IMR-90 (cell line): ENCODE results near the gene VEGFC. TPM values are rescaled to one million over a fixed set of nuclear protein-coding genes. Genes with fewer than 3 reads are reported as not detected.
A peak's percentile ranks its signal among the peaks of the same experiment; 100 is the strongest.

Source experiments
- ATAC-seq: fragments of 200-7000 bp; cut with Tn5 transposase; 2 replicates; pipeline ENCODE4 v1.9.1; 2020; ENCODE audit warnings: low read depth, mild to moderate bottlenecking, moderate library complexity
- BruUV-seq: library from RNA; stranded (reverse); fragments of 400-500 nt; replicated peaks from 2 replicates; lab custom pipeline; 2021; lab: Mats Ljungman, UMichigan
- CTCF ChIA-PET: fragments of 300-600 bp; formaldehyde crosslinking; extraction: SDS; loops from one replicate; lab custom pipeline; 2021; ENCODE audit warnings: antibody characterized with exemption; lab: Yijun Ruan, JAX
- POLR2A ChIA-PET: fragments of 300-600 bp; sonication (Branson Sonifier 250); formaldehyde crosslinking; loops from one replicate; lab custom pipeline; 2022; ENCODE audit warnings: antibody characterized with exemption; ENCODE audit not compliant: unreplicated experiment; lab: Charles Lee
- DNase-seq: peaks from one replicate; pipeline ENCODE4 v3.0.0; 2013
- H2AFZ ChIP-seq: replicated peaks from 2 replicates; pipeline ENCODE3; 2013; ENCODE audit warnings: low read length, mild to moderate bottlenecking; ENCODE audit not compliant: poor library complexity
- H2AK5ac ChIP-seq: 2 replicates; pipeline ENCODE4 v1.6.1; 2013; ENCODE audit warnings: low read depth, low read length, inconsistent platforms
- H2AK9ac ChIP-seq: replicated peaks from 2 replicates; pipeline ENCODE3; 2013; ENCODE audit warnings: mild to moderate bottlenecking, low read depth, low read length, moderate library complexity; ENCODE audit not compliant: poor library complexity
- H2BK120ac ChIP-seq: 2 replicates; pipeline ENCODE4 v1.6.1; 2013; ENCODE audit warnings: low read depth, low read length, inconsistent platforms
- H2BK15ac ChIP-seq: 3 replicates; pipeline ENCODE4 v1.6.1; 2013; ENCODE audit warnings: low read depth, low read length, inconsistent platforms
- H2BK20ac ChIP-seq: 2 replicates; pipeline ENCODE4 v1.6.1; 2013; ENCODE audit warnings: low read depth, mild to moderate bottlenecking, inconsistent platforms, low read length, moderate library complexity
- H2BK5ac ChIP-seq: 2 replicates; pipeline ENCODE4 v1.6.1; 2013; ENCODE audit warnings: mild to moderate bottlenecking, low read depth, low read length, inconsistent platforms; ENCODE audit not compliant: poor library complexity, severe bottlenecking
- H3K14ac ChIP-seq: replicated peaks from 2 replicates; pipeline ENCODE4 v1.6.1; 2013; ENCODE audit warnings: low read depth, low read length, inconsistent platforms
- H3K18ac ChIP-seq: 2 replicates; pipeline ENCODE4 v1.6.1; 2013; ENCODE audit warnings: low read depth, low read length, control low read depth
- H3K23ac ChIP-seq: 2 replicates; pipeline ENCODE4 v1.6.1; 2013; ENCODE audit warnings: low read depth, low read length, inconsistent platforms
- H3K27ac ChIP-seq: 2 replicates; pipeline ENCODE4 v1.5.1; 2013; ENCODE audit warnings: mild to moderate bottlenecking, control low read depth, low read length; ENCODE audit not compliant: insufficient read depth
- H3K27me3 ChIP-seq: 2 replicates; pipeline ENCODE4 v1.6.1; 2013; ENCODE audit warnings: low read length; ENCODE audit not compliant: control insufficient read depth, insufficient read depth
- H3K36me3 ChIP-seq: 2 replicates; pipeline ENCODE4 v1.6.1; 2013; ENCODE audit warnings: low read length, mixed read lengths; ENCODE audit not compliant: control insufficient read depth, insufficient read depth
- H3K4ac ChIP-seq: 2 replicates; pipeline ENCODE4 v1.6.1; 2013; ENCODE audit warnings: low read depth, low read length, inconsistent platforms
- H3K4me1 ChIP-seq: 2 replicates; pipeline ENCODE4 v1.6.1; 2013; ENCODE audit warnings: low read length, mixed read lengths; ENCODE audit not compliant: control insufficient read depth, insufficient read depth
- H3K4me2 ChIP-seq: 2 replicates; pipeline ENCODE4 v1.6.1; 2013; ENCODE audit warnings: low read depth, mild to moderate bottlenecking, control low read depth, low read length, moderate library complexity
- H3K4me3 ChIP-seq: 2 replicates; pipeline ENCODE4 v1.5.1; 2013; ENCODE audit warnings: low read depth, mild to moderate bottlenecking, control low read depth, low read length, moderate library complexity; ENCODE audit not compliant: insufficient read depth
- H3K56ac ChIP-seq: 2 replicates; pipeline ENCODE4 v1.6.1; 2013; ENCODE audit warnings: low read length, inconsistent platforms; ENCODE audit not compliant: insufficient read depth; ENCODE audit errors: extremely low read depth
- H3K79me1 ChIP-seq, 2 experiments: 2 replicates each; pipeline ENCODE4 v1.6.1; 2013; ENCODE audit warnings: low read length in 2 of 2, inconsistent platforms in 1 of 2, low read depth in 1 of 2
- H3K9ac ChIP-seq: 2 replicates; pipeline ENCODE4 v1.6.1; 2013; ENCODE audit warnings: low read depth, low read length, control low read depth
- H3K9me1 ChIP-seq: 2 replicates; pipeline ENCODE4 v1.6.1; 2013; ENCODE audit warnings: low read length, inconsistent platforms; ENCODE audit not compliant: insufficient read depth
- H3K9me3 ChIP-seq: 2 replicates; pipeline ENCODE4 v1.6.1; 2013; ENCODE audit warnings: low read length; ENCODE audit not compliant: control insufficient read depth, insufficient read depth
- H4K20me1 ChIP-seq: 2 replicates; pipeline ENCODE4 v1.6.1; 2013; ENCODE audit warnings: low read length, inconsistent platforms; ENCODE audit not compliant: insufficient read depth
- H4K5ac ChIP-seq: 2 replicates; pipeline ENCODE4 v1.6.1; 2013; ENCODE audit warnings: mild to moderate bottlenecking, low read depth, low read length, control low read depth
- H4K8ac ChIP-seq, 2 experiments: 2 replicates each; pipeline ENCODE4 v1.6.1; 2013; ENCODE audit warnings: low read depth in 2 of 2, low read length in 2 of 2, control low read depth in 1 of 2, inconsistent platforms in 1 of 2
- H4K91ac ChIP-seq: 2 replicates; pipeline ENCODE4 v1.6.1; 2013; ENCODE audit warnings: low read depth, low read length, inconsistent platforms; ENCODE audit not compliant: insufficient read depth
- FOS ChIP-seq: fragments of 150-350 bp; IDR thresholded peaks from 2 replicates; pipeline ENCODE4 v1.6.1; 2016; ENCODE audit warnings: low read depth, low read length
- POLR2A ChIP-seq: IDR thresholded peaks from 2 replicates; pipeline ENCODE4 v1.6.1; 2012; ENCODE audit warnings: mild to moderate bottlenecking, low read depth, low read length
- WGBS, 2 experiments: methylation state at CpG; one replicate each; pipeline versions ENCODE4 v1.1.5 to v1.1.7; 2013; ENCODE audit warnings: missing lambda C conversion rate in 2 of 2; ENCODE audit not compliant: insufficient read length in 1 of 2; ENCODE audit errors: extremely low coverage in 2 of 2; 5-methylcytosine and 5-hydroxymethylcytosine counted together
- dilution Hi-C: fragments of 300-500 bp; cut with HindIII; formaldehyde crosslinking; loops from one replicate; pipeline ENCODE4 v1.14.3; 2018; ENCODE audit warnings: low sequenced_read_pairs; ENCODE audit not compliant: unreplicated experiment
- in situ Hi-C: fragments of 300-500 bp; cut with MboI; formaldehyde crosslinking; loops from 3 replicates; pipeline ENCODE4 v1.14.3; 2019; ENCODE audit warnings: low sequenced_read_pairs, inconsistent platforms, mixed read lengths
- intact Hi-C: fragments of 100-400 bp; cut with micrococcal nuclease; formaldehyde crosslinking; loops from 2 replicates; pipeline ENCODE4 v1.10.0; 2022
- polyA plus RNA-seq, 3 experiments: library from polyadenylated mRNA; depleted of rRNA; stranded (reverse); fragments of >200 nt; gene quantifications; 2 replicates each; pipeline ENCODE4 v1.2.3, GENCODE V29; 2012; ENCODE audit warnings: low replicate concordance in 1 of 3
- total RNA-seq: library from RNA; depleted of rRNA; stranded (reverse); fragments of >200 nt; gene quantifications from 2 replicates; pipeline ENCODE4 v1.2.3, GENCODE V29; 2012
- TF ChIP-seq, protein P1 (sequence below): conservative IDR thresholded peaks from 2 replicates; pipeline ENCODE4 v1.5.1; 2012; ENCODE audit warnings: mild to moderate bottlenecking, low read depth, low read length, improper control_type of control experiment

Gene VEGFC
- total and polyA plus RNA-seq, 2 of the 4 experiments (the other 2 are of a cell fraction), result 22.9 to 49.7 TPM

DNA sequence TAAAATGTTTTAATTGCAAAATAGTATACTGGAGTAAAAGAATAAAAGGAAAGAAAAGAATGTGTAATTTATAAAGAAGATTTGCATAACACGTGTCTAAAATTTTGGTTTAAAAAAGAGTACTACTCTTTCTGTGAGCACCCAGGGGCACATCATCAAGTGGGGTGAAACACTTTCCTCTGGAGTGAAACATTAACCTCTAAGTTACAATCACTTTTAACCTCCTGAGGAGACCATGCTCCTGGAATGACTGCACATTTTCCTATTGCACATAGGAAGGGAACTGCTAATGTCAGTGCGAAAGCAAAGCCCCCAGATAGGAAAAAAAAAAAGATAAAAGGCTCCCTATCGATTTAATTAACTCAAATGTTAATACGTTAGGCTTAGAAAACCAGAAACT, 13.3 kb downstream of the VEGFC start:
- peak overlapping the region; percentile 44; the same call in 1 of the 2 replicates for H2BK120ac ChIP-seq
- H4K91ac ChIP-seq, result peak overlapping the region; percentile 15; the same call in 1 of the 2 replicates
- no TSS peak for BruUV-seq
- no peak for TF ChIP-seq POLR2A
- TF ChIP-seq, protein P1, sequence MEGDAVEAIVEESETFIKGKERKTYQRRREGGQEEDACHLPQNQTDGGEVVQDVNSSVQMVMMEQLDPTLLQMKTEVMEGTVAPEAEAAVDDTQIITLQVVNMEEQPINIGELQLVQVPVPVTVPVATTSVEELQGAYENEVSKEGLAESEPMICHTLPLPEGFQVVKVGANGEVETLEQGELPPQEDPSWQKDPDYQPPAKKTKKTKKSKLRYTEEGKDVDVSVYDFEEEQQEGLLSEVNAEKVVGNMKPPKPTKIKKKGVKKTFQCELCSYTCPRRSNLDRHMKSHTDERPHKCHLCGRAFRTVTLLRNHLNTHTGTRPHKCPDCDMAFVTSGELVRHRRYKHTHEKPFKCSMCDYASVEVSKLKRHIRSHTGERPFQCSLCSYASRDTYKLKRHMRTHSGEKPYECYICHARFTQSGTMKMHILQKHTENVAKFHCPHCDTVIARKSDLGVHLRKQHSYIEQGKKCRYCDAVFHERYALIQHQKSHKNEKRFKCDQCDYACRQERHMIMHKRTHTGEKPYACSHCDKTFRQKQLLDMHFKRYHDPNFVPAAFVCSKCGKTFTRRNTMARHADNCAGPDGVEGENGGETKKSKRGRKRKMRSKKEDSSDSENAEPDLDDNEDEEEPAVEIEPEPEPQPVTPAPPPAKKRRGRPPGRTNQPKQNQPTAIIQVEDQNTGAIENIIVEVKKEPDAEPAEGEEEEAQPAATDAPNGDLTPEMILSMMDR, result no peak
- TF ChIP-seq FOS, result no peak
- peak overlapping the region; percentile 38; the same call in 1 of the 2 replicates for H2BK20ac ChIP-seq
- ATAC-seq (no peak), DNase-seq (no peak)
- no peak overlapping the region for H2AFZ ChIP-seq
- 0 out of 2 replicates have a peak overlapping the region, but pooled peaks have one; percentile 25 for H4K5ac ChIP-seq
- 100% methylated on average over 1 of the region's 4 CpGs; no CpG with 5 or more reads in 1 of the 2 experiments for WGBS, 2 experiments
- no peaks in the 10 kb centered on the region for H3K9me3 ChIP-seq
- ChIA-PET POLR2A (no interaction called here), CTCF (interaction anchor here (1.0 kb wide), 1 partner anchor 9 kb away, joined by 3 read pairs; no protein-coding TSS in a partner anchor)
- no peak overlapping the region; the same call in 1 of the 2 replicates for H3K18ac ChIP-seq
- no peak overlapping the region for H3K14ac ChIP-seq
- peaks cover 3% of the 10 kb centered on the region; the same call in 1 of the 2 replicates for H3K9me1 ChIP-seq
- H2AK5ac ChIP-seq, result no peak overlapping the region
- H3K79me1 ChIP-seq, result peaks cover 0 to 8% of the 10 kb centered on the region in 2 experiments; a peak in 2 of 4 replicates
- no peak overlapping the region; the same call in 1 of the 2 replicates for H3K27ac ChIP-seq
- H2BK5ac ChIP-seq, result peak overlapping the region; percentile 77
- H3K4ac ChIP-seq, result no peak overlapping the region
- in situ Hi-C loops, result loop anchor here (25.0 kb wide), 2 partner anchors 392 to 558 kb away; no protein-coding TSS in a partner anchor
- H3K23ac ChIP-seq, result 0 out of 2 replicates have a peak overlapping the region, but pooled peaks have one; percentile 13
- no peak overlapping the region for H3K4me2 ChIP-seq
- no peak overlapping the region for H3K9ac ChIP-seq
- intact Hi-C loops, result no loop called here
- no peak overlapping the region for H2AK9ac ChIP-seq
- H2BK15ac ChIP-seq, result peak overlapping the region; percentile 29; the same call in 1 of the 3 replicates
- no peaks in the 10 kb centered on the region for H3K27me3 ChIP-seq
- H4K20me1 ChIP-seq, result peaks cover 59% of the 10 kb centered on the region; the same call in 1 of the 2 replicates
- dilution Hi-C loops, result no loop called here
- peaks cover 14% of the 10 kb centered on the region for H3K4me1 ChIP-seq
- H4K8ac ChIP-seq, result no peak overlapping the region
- no peaks in the 10 kb centered on the region for H3K36me3 ChIP-seq
- H3K4me3 ChIP-seq, result no peak overlapping the region
- no peak overlapping the region for H3K56ac ChIP-seq
